Mucosa of descending colon (tissue), 3 donors: Measurements from ENCODE around the gene IRS2. TPM values are rescaled to one million over a fixed set of nuclear protein-coding genes. Genes with fewer than 3 reads are reported as not detected.

Source experiments
- ATAC-seq: fragments of 200-7000 bp; cut with Tn5 transposase; one replicate; pipeline ENCODE4 v1.9.1; 2020; ENCODE audit warnings: mild to moderate bottlenecking, moderate library complexity
- DNase-seq, 3 donors: peaks; one replicate each; pipeline ENCODE4 v3.0.0-alpha.2; 2020
- H3K36me3 ChIP-seq: fragments of 200-600 bp; one replicate; pipeline ENCODE4 v1.8.0; 2021; ENCODE audit warnings: low read depth, mild to moderate bottlenecking
- H3K4me1 ChIP-seq: fragments of 200-600 bp; one replicate; pipeline ENCODE4 v1.8.0; 2021; ENCODE audit warnings: low read depth, mild to moderate bottlenecking
- H3K4me3 ChIP-seq: fragments of 200-600 bp; one replicate; pipeline ENCODE4 v1.8.0; 2021; ENCODE audit warnings: mild to moderate bottlenecking
- H3K9me3 ChIP-seq: fragments of 200-600 bp; one replicate; pipeline ENCODE4 v1.8.0; 2021; ENCODE audit warnings: mild to moderate bottlenecking
- CTCF ChIP-seq: fragments of 200-600 bp; IDR thresholded peaks from one replicate; pipeline ENCODE4 v1.8.0; 2022; ENCODE audit warnings: antibody characterized with exemption, mild to moderate bottlenecking
- intact Hi-C, 2 donors: fragments of 100-400 bp; cut with DNase I in 1 of 2; cut with micrococcal nuclease in 1 of 2; formaldehyde crosslinking; loops; one replicate each; pipeline versions ENCODE4 v1.11.0 to v1.11.1; 2022; cut with DNase I, micrococcal nuclease
- total RNA-seq, 3 donors: library from RNA; stranded (reverse); fragmentation: NEBNext Ultra II Directional in 2 of 3; extraction: Animal tissue kit (Norgen Biotek cat#: 25700) in 2 of 3; gene quantifications; one replicate each; pipeline versions ENCODE4 v1.2.1 to v1.2.4, GENCODE V29; 2021 to 2023
- donor health status: DM: no; HTN: no; CAD: no; lungs with moderate emphysema.
- donor health status: DM: no; HTN: no; CAD: no.
- donor health status: DM: no; HTN: yes; CAD: no.

Gene IRS2
- total RNA-seq, 3 donors from 2014 or later: 14.0 to 31.4 (median 23.7) TPM

- ATAC-seq: no peak
- H3K4me3 ChIP-seq: no peak overlapping the region
- H3K36me3 ChIP-seq: no peaks in the 10 kb centered on the region
- no peaks in the 10 kb centered on the region for H3K4me1 ChIP-seq
- intact Hi-C loops: no loop called here
- no peak for TF ChIP-seq CTCF
- DNase-seq: no peak
- H3K9me3 ChIP-seq: no peaks in the 10 kb centered on the region
Measured at GRCh38 chr13:109764045-109764444, 22.3 kb downstream of the IRS2 start.

GRCh38 chr13:109762791-109763190 lies 23.6 kb downstream of the IRS2 start:
- Histone ChIP-seq H3K9me3 (no peaks in the 10 kb centered on the region), H3K4me3 (no peak overlapping the region), H3K36me3 (no peaks in the 10 kb centered on the region), H3K4me1 (no peaks in the 10 kb centered on the region)
- DNase-seq: no peak
- intact Hi-C loops: no loop called here
- ATAC-seq: no peak
- TF ChIP-seq CTCF: no peak

GRCh38 chr13:109761695-109762094 lies 24.7 kb downstream of the IRS2 start:
- ATAC-seq (no peak), DNase-seq (no peak)
- TF ChIP-seq CTCF: no peak
- no peak overlapping the region for H3K4me3 ChIP-seq
- intact Hi-C loops: no loop called here
- no peaks in the 10 kb centered on the region for H3K9me3 ChIP-seq
- H3K4me1 ChIP-seq: no peaks in the 10 kb centered on the region
- H3K36me3 ChIP-seq: no peaks in the 10 kb centered on the region

GRCh38 chr13:109760951-109761350 lies 25.4 kb downstream of the IRS2 start:
- H3K4me3 ChIP-seq: no peak overlapping the region
- no peaks in the 10 kb centered on the region for H3K4me1 ChIP-seq
- H3K9me3 ChIP-seq: no peaks in the 10 kb centered on the region
- no peak for ATAC-seq
- DNase-seq: no peak
- no peak for TF ChIP-seq CTCF
- no peaks in the 10 kb centered on the region for H3K36me3 ChIP-seq
- intact Hi-C loops: no loop called here

GRCh38 chr13:109760402-109760801 lies 26.0 kb downstream of the IRS2 start:
- DNase-seq (no peak), ATAC-seq (no peak)
- no peak for TF ChIP-seq CTCF
- Histone ChIP-seq H3K4me3 (no peak overlapping the region), H3K4me1 (no peaks in the 10 kb centered on the region), H3K9me3 (no peaks in the 10 kb centered on the region), H3K36me3 (no peaks in the 10 kb centered on the region)
- intact Hi-C loops: no loop called here

- intact Hi-C loops: no loop called here
- TF ChIP-seq CTCF: no peak
- Histone ChIP-seq H3K4me3 (no peak overlapping the region), H3K36me3 (no peaks in the 10 kb centered on the region), H3K9me3 (no peaks in the 10 kb centered on the region), H3K4me1 (no peaks in the 10 kb centered on the region)
- DNase-seq (no peak), ATAC-seq (no peak)
Measured at GRCh38 chr13:109759609-109760008, 26.8 kb downstream of the IRS2 start.
